Measurements from ENCODE around the gene HES2. TPM values are rescaled to one million over a fixed set of nuclear protein-coding genes. Genes with fewer than 3 reads are reported as not detected.

Gene HES2
- total RNA-seq, 2 experiments from 2014 or later: 0.52 TPM; not detected in 1

GRCh38 chr1:6426972-6427350, 7.2 kb upstream of the HES2 start:
- CTCF ChIA-PET: interaction anchor here (0.9 to 2.6 kb wide), 2 partner anchors 8 to 11 kb away, joined by 3 to 15 read pairs; no protein-coding TSS in a partner anchor
- Mint-ChIP-seq H3K4me3 (no peak overlapping the region), H3K36me3 (no peaks in the 10 kb centered on the region), H3K27ac (no peak overlapping the region), H3K27me3 (peaks cover 57% of the 10 kb centered on the region), H3K4me1 (peaks cover 12% of the 10 kb centered on the region), H3K9me3 (ENCODE audit: low read depth) (no peaks in the 10 kb centered on the region)
- DNase-seq (no peak), ATAC-seq (no peak)

DNA sequence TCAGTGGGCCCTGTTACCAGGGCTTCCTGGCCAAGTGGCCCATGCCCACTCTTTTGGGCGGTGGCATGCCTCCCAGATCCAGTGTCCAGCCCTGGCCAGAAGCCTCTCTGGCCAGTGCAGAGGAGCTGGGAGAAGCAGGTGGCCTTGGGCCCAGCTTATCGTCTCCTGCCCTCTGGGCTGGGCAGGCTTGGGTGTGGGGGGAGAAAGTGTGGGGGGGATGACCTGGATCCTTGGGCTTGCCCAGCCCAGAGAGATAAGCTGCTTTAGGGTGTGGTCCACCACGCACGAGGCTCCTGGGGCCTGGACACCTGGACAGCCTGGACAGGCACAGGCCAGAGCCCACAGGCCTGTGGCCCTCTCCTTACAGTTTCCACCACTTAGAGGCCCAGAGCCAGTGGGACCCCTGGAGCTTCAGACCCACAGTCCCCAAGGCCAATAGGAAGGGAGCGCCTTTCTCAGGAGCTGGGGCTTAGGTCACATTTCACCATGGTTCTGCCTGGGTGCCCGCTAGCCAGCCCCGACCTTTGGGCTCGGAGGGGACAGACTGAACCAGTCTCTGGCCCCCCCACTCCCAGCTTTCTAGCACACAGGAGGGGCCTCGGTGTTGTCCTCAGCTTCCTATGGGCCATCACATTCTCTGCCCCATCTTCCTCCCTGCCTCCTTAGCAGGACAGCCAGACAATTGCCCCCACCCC, 6.7 kb upstream of the HES2 start:
- H3K36me3 Mint-ChIP-seq: no peaks in the 10 kb centered on the region
- peaks cover 15% of the 10 kb centered on the region for H3K4me1 Mint-ChIP-seq
- no peak for ATAC-seq
- H3K9me3 Mint-ChIP-seq (ENCODE audit: low read depth): no peaks in the 10 kb centered on the region
- H3K4me3 Mint-ChIP-seq: no peak overlapping the region
- CTCF ChIA-PET: interaction anchor here (0.9 to 2.6 kb wide), 3 partner anchors 9 to 153 kb away, joined by 3 to 15 read pairs (median 3); partner anchors contain the start of gene ZBTB48
- DNase-seq: no peak
- no peak overlapping the region for H3K27ac Mint-ChIP-seq
- H3K27me3 Mint-ChIP-seq: peaks cover 59% of the 10 kb centered on the region

DNA sequence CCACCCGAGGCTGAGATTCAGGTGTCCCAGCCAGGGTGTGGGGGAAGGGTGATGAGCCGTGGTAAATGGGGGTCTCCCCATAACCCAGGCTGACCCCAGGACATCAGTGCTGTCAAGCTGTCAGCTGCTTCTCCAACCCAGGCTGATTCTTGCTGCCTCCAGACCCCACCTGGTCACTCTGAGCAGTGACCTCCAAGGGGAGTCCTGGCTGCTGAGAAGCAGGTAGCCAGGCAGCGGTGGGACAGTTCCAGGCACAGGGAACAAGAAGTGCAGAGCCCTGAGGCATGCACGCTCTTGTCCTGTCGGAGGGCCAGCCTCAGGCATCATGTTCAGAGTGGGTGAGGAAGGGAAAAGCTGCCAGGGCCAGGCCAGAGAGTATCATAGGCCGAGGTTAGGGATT, 5.9 kb upstream of the HES2 start:
- Mint-ChIP-seq H3K4me1 (peaks cover 15% of the 10 kb centered on the region), H3K27me3 (peaks cover 66% of the 10 kb centered on the region), H3K27ac (no peak overlapping the region), H3K4me3 (no peak overlapping the region), H3K9me3 (ENCODE audit: low read depth) (no peaks in the 10 kb centered on the region), H3K36me3 (no peaks in the 10 kb centered on the region)
- ATAC-seq (no peak), DNase-seq (no peak)
- CTCF ChIA-PET: interaction anchor here (1.1 to 2.6 kb wide), 2 partner anchors 12 to 154 kb away, joined by 3 to 15 read pairs; partner anchors contain the start of gene ZBTB48

GRCh38 chr1:6424619-6425593, 5.2 kb upstream of the HES2 start, which contains the start of gene ESPN:
TSS of gene ESPN (plus strand) at chr1:6424776. CDS start at chr1:6424956, 180 bp downstream.
- ATAC-seq (peak; percentile 38), DNase-seq (no peak)
- no peaks in the 10 kb centered on the region for H3K9me3 Mint-ChIP-seq (ENCODE audit: low read depth)
- peaks cover 65% of the 10 kb centered on the region for H3K27me3 Mint-ChIP-seq
- no peaks in the 10 kb centered on the region for H3K36me3 Mint-ChIP-seq
- H3K4me3 Mint-ChIP-seq: peak within 1 kb of the TSS; percentile 9
- no peak within 1 kb of the TSS for H3K27ac Mint-ChIP-seq
- CTCF ChIA-PET: interaction anchor here (2.6 kb wide), 1 partner anchor 13 kb away, joined by 15 read pairs; no protein-coding TSS in a partner anchor
- peaks cover 17% of the 10 kb centered on the region for H3K4me1 Mint-ChIP-seq

GRCh38 chr1:6424000-6424565, 4.4 kb upstream of the HES2 start:
- Mint-ChIP-seq H3K27ac (no peak overlapping the region), H3K4me3 (peak overlapping the region; percentile 9), H3K4me1 (peaks cover 17% of the 10 kb centered on the region), H3K36me3 (no peaks in the 10 kb centered on the region), H3K27me3 (peaks cover 64% of the 10 kb centered on the region), H3K9me3 (ENCODE audit: low read depth) (no peaks in the 10 kb centered on the region)
- DNase-seq (no peak), ATAC-seq (no peak)
- CTCF ChIA-PET: interaction anchor here (1.1 to 6.1 kb wide), 25 partner anchors 8 to 219 kb away, joined by 3 to 102 read pairs (median 6); partner anchors contain the start of genes HES3 and PLEKHG5

GRCh38 chr1:6423321-6423999, 3.7 kb upstream of the HES2 start:
- Mint-ChIP-seq H3K36me3 (no peaks in the 10 kb centered on the region), H3K27ac (no peak overlapping the region)
- peak; percentile 73 for DNase-seq

GRCh38 chr1:6421266-6421665, 1.5 kb upstream of the HES2 start:
- peaks cover 17% of the 10 kb centered on the region for H3K4me1 Mint-ChIP-seq
- ATAC-seq: no peak
- CTCF ChIA-PET: interaction anchor here (1.1 to 6.1 kb wide), 6 partner anchors 11 to 175 kb away, joined by 3 to 102 read pairs (median 16); no protein-coding TSS in a partner anchor
- DNase-seq: no peak
- H3K9me3 Mint-ChIP-seq (ENCODE audit: low read depth): no peaks in the 10 kb centered on the region
- H3K27ac Mint-ChIP-seq: no peak overlapping the region
- peaks cover 81% of the 10 kb centered on the region for H3K27me3 Mint-ChIP-seq
- no peak overlapping the region for H3K4me3 Mint-ChIP-seq
- H3K36me3 Mint-ChIP-seq: no peaks in the 10 kb centered on the region

More at GRCh38 chr1:6423321-6423999, 3.7 kb upstream of the HES2 start:
- CTCF ChIA-PET: interaction anchor here (0.7 to 6.1 kb wide), 34 partner anchors 8 to 1318 kb away, joined by 3 to 102 read pairs (median 5); partner anchors contain the start of genes HES3, PLEKHG5, RNF207 and RPL22
- Mint-ChIP-seq H3K9me3 (ENCODE audit: low read depth) (no peaks in the 10 kb centered on the region), H3K27me3 (peaks cover 68% of the 10 kb centered on the region), H3K4me1 (peaks cover 17% of the 10 kb centered on the region), H3K4me3 (no peak overlapping the region)
- ATAC-seq: peak; percentile 70

GRCh38 chr1:6420454-6421042, 829 bp upstream of the HES2 start:
- ATAC-seq (no peak), DNase-seq (no peak)
- Mint-ChIP-seq H3K4me1 (peaks cover 17% of the 10 kb centered on the region), H3K4me3 (no peak overlapping the region), H3K9me3 (ENCODE audit: low read depth) (no peaks in the 10 kb centered on the region), H3K27me3 (peaks cover 81% of the 10 kb centered on the region), H3K27ac (no peak overlapping the region), H3K36me3 (no peaks in the 10 kb centered on the region)
- CTCF ChIA-PET: interaction anchor here (0.6 to 6.1 kb wide), 11 partner anchors 11 to 178 kb away, joined by 3 to 102 read pairs (median 4); no protein-coding TSS in a partner anchor

DNA sequence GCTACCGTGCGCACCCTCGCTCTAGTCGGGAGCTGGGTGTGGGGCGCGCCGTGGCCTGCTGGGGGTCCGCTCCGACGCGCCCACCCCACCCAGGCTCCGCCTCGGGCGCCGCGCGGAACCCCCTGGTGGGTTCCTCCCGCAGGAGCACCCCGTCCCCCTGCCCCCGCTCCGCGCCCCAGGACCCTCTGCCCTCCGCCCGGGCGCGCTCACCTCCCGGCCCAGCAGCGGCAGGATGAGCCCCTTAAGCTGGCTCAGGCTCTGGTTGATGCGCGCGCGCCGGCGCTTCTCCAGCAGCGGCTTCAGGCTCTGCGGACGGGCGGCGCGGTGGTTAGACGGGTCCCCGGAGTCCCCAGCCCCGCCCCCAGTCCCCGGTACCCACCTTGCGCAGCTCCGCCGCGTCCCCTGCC, 319 bp downstream of the HES2 start:
- Mint-ChIP-seq H3K27ac (no peak overlapping the region), H3K27me3 (peaks cover 87% of the 10 kb centered on the region), H3K36me3 (no peaks in the 10 kb centered on the region), H3K4me3 (no peak overlapping the region), H3K9me3 (ENCODE audit: low read depth) (no peaks in the 10 kb centered on the region), H3K4me1 (peaks cover 23% of the 10 kb centered on the region)
- CTCF ChIA-PET: interaction anchor here (0.8 to 6.1 kb wide), 9 partner anchors 11 to 177 kb away, joined by 3 to 102 read pairs (median 6); partner anchors contain the start of gene ACOT7
- DNase-seq (no peak), ATAC-seq (no peak)

DNA sequence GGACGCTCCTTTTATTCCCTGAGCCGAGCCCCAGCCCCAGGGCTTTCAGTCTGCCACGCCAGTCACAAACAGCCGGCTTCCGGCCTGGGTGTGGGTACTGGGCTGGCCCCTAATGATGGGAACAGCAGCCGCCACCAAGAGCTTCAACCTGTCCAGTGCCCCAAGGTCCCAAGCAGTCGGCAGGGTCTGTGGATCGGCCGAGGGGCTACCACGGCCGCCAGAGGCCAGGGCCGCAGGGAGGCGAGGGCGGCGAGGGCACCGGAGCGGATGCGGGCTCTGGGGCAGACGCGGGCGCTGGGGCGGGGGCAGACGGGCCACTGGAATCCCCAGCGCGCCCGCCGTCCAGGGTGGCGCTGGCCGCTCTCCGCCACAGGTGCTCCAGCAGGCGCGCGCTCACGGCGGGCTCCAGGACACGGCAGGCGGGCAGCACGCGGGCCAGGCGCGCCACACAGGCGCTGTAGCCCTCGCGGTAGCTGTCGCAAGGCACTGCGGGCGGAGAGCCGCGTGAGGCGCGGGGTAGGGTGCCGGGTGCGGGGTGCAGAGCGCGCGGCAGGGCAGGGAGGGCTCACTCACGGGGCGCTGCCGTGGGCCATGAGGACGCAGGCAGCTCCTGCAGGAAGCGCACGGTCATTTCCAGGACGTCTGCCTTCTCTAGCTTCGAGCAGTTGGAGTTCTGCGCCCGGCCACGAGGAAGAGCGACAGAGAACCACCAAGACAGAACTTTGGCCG, 887 bp downstream of the HES2 start:
- H3K36me3 Mint-ChIP-seq: no peaks in the 10 kb centered on the region
- no peak overlapping the region for H3K27ac Mint-ChIP-seq
- H3K4me1 Mint-ChIP-seq: peaks cover 21% of the 10 kb centered on the region
- H3K27me3 Mint-ChIP-seq: peaks cover 86% of the 10 kb centered on the region
- ATAC-seq: no peak
- DNase-seq: no peak
- no peak overlapping the region for H3K4me3 Mint-ChIP-seq
- CTCF ChIA-PET: interaction anchor here (0.8 to 6.1 kb wide), 6 partner anchors 10 to 176 kb away, joined by 3 to 102 read pairs (median 6); partner anchors contain the start of gene ACOT7
- H3K9me3 Mint-ChIP-seq (ENCODE audit: low read depth): no peaks in the 10 kb centered on the region

- Mint-ChIP-seq H3K27ac (no peak overlapping the region), H3K4me3 (no peak overlapping the region), H3K27me3 (peaks cover 85% of the 10 kb centered on the region), H3K36me3 (no peaks in the 10 kb centered on the region), H3K4me1 (peaks cover 15% of the 10 kb centered on the region), H3K9me3 (ENCODE audit: low read depth) (no peaks in the 10 kb centered on the region)
- no peak for ATAC-seq
- DNase-seq: no peak
- CTCF ChIA-PET: interaction anchor here (1.2 to 6.1 kb wide), 4 partner anchors 12 to 171 kb away, joined by 3 to 102 read pairs (median 4); no protein-coding TSS in a partner anchor
These were observed 1.6 kb downstream of the HES2 start for GRCh38 chr1:6417961-6418667.
